HEK293 (cell line): Measurements from ENCODE around the gene FAM200C.

Source experiments
- CTCF ChIA-PET: fragments of 350-600 bp; formaldehyde crosslinking; extraction: SDS; loops from one replicate; lab custom pipeline; 2021; ENCODE audit warnings: antibody characterized with exemption; lab: Yijun Ruan, JAX
- POLR2A ChIA-PET: fragments of 300-600 bp; formaldehyde crosslinking; extraction: SDS; loops from one replicate; lab custom pipeline; 2020; ENCODE audit warnings: antibody characterized with exemption, inconsistent platforms; lab: Yijun Ruan, JAX
- H3K27ac ChIP-seq: fragments of 200-500 bp; sonication (Bioruptor generic); 2 replicates; pipeline ENCODE4 v1.5.1; 2014; ENCODE audit warnings: low read depth, low read length, control low read depth, inconsistent platforms; ENCODE audit errors: extremely low read depth
- H3K36me3 ChIP-seq, 2 experiments: fragments of 200-500 bp in 1 of 2; sonication (Bioruptor generic) in 1 of 2; 1 replicate in 1 of 2; 2 replicates in 1 of 2; pipeline ENCODE4 v1.5.1; 2014 to 2017; ENCODE audit warnings: inconsistent platforms in 2 of 2, low read length in 2 of 2; ENCODE audit not compliant: control insufficient read depth in 2 of 2, insufficient read depth in 1 of 2
- H3K4me1 ChIP-seq: fragments of 200-500 bp; sonication (Bioruptor generic); 2 replicates; pipeline ENCODE4 v1.5.1; 2014; ENCODE audit warnings: mild to moderate bottlenecking, low read length, inconsistent platforms; ENCODE audit not compliant: control insufficient read depth, insufficient read depth
- H3K4me3 ChIP-seq: 2 replicates; pipeline ENCODE4 v1.5.1; 2011; ENCODE audit warnings: low read depth, mild to moderate bottlenecking, control low read depth, low read length, moderate library complexity
- H3K9me3 ChIP-seq: fragments of 200-500 bp; sonication (Bioruptor generic); 2 replicates; pipeline ENCODE4 v1.5.1; 2014; ENCODE audit warnings: low read depth, low read length, inconsistent platforms; ENCODE audit not compliant: control insufficient read depth, insufficient read depth
- CTCF ChIP-seq: fragments of 450-650 bp; formaldehyde crosslinking; IDR thresholded peaks from 2 replicates; pipeline ENCODE4 v1.5.1; 2016; ENCODE audit warnings: missing biosample characterization, missing genetic modification characterization
- EGR2 ChIP-seq: fragments of 450-650 bp; formaldehyde crosslinking; IDR thresholded peaks from 2 replicates; pipeline ENCODE4 v1.5.1; 2016; ENCODE audit warnings: low read depth, missing biosample characterization, missing genetic modification characterization
- KLF1 ChIP-seq: fragments of 450-650 bp; formaldehyde crosslinking; IDR thresholded peaks from 2 replicates; pipeline ENCODE4 v1.5.1; 2016; ENCODE audit warnings: missing biosample characterization, missing genetic modification characterization
- KLF10 ChIP-seq: fragments of 450-650 bp; IDR thresholded peaks from 2 replicates; pipeline ENCODE4 v1.5.1; 2018; ENCODE audit warnings: missing biosample characterization, mild to moderate bottlenecking, missing genetic modification characterization
- KLF9 ChIP-seq: fragments of 450-650 bp; formaldehyde crosslinking; IDR thresholded peaks from 2 replicates; pipeline ENCODE4 v1.5.1; 2016; ENCODE audit warnings: missing biosample characterization, missing genetic modification characterization, low read depth
- PATZ1 ChIP-seq: fragments of 450-650 bp; formaldehyde crosslinking; IDR thresholded peaks from 2 replicates; pipeline ENCODE4 v1.5.1; 2016; ENCODE audit warnings: missing biosample characterization, missing genetic modification characterization
- REPIN1 ChIP-seq: fragments of 450-650 bp; formaldehyde crosslinking; IDR thresholded peaks from 2 replicates; pipeline ENCODE4 v1.5.1; 2017; ENCODE audit warnings: missing biosample characterization, missing genetic modification characterization, low read depth
- SP7 ChIP-seq: fragments of 450-650 bp; formaldehyde crosslinking; IDR thresholded peaks from 2 replicates; pipeline ENCODE4 v1.5.1; 2016; ENCODE audit warnings: missing biosample characterization, missing genetic modification characterization
- ZBTB26 ChIP-seq: fragments of 450-650 bp; formaldehyde crosslinking; optimal IDR thresholded peaks from 2 replicates; pipeline ENCODE3; 2016; ENCODE audit warnings: missing biosample characterization, mild to moderate bottlenecking, missing genetic modification characterization
- ZFP37 ChIP-seq: fragments of 450-650 bp; formaldehyde crosslinking; IDR thresholded peaks from 2 replicates; pipeline ENCODE4 v1.5.1; 2016; ENCODE audit warnings: missing biosample characterization, missing genetic modification characterization
- ZNF138 ChIP-seq: fragments of 450-650 bp; formaldehyde crosslinking; IDR thresholded peaks from 2 replicates; pipeline ENCODE4 v1.5.1; 2016; ENCODE audit warnings: missing biosample characterization, missing genetic modification characterization, borderline replicate concordance
- ZNF2 ChIP-seq: fragments of 450-650 bp; formaldehyde crosslinking; IDR thresholded peaks from 2 replicates; pipeline ENCODE4 v1.5.1; 2016; ENCODE audit warnings: missing biosample characterization, missing genetic modification characterization
- ZNF24 ChIP-seq: fragments of 450-650 bp; formaldehyde crosslinking; IDR thresholded peaks from 2 replicates; pipeline ENCODE4 v1.5.1; 2016; ENCODE audit warnings: missing biosample characterization, missing genetic modification characterization
- ZNF335 ChIP-seq: fragments of 450-650 bp; formaldehyde crosslinking; conservative IDR thresholded peaks from 2 replicates; pipeline ENCODE4 v1.5.1; 2016; ENCODE audit warnings: missing biosample characterization, missing genetic modification characterization
- ZNF341 ChIP-seq: fragments of 450-650 bp; formaldehyde crosslinking; IDR thresholded peaks from 2 replicates; pipeline ENCODE4; 2016; ENCODE audit warnings: low read depth, missing biosample characterization, missing genetic modification characterization
- ZNF362 ChIP-seq: fragments of 450-650 bp; formaldehyde crosslinking; IDR thresholded peaks from 2 replicates; pipeline ENCODE4 v1.5.1; 2016; ENCODE audit warnings: missing biosample characterization, missing genetic modification characterization
- ZNF416 ChIP-seq: fragments of 450-650 bp; formaldehyde crosslinking; IDR thresholded peaks from 2 replicates; pipeline ENCODE4 v1.5.1; 2016; ENCODE audit warnings: missing biosample characterization, missing genetic modification characterization
- ZNF501 ChIP-seq: fragments of 450-650 bp; formaldehyde crosslinking; IDR thresholded peaks from 2 replicates; pipeline ENCODE4 v1.5.1; 2016; ENCODE audit warnings: missing biosample characterization, missing genetic modification characterization
- ZNF596 ChIP-seq: fragments of 450-650 bp; IDR thresholded peaks from 2 replicates; pipeline ENCODE4 v1.5.0; 2018; ENCODE audit warnings: missing biosample characterization, mild to moderate bottlenecking, missing genetic modification characterization, moderate library complexity
- ZNF600 ChIP-seq: fragments of 450-650 bp; formaldehyde crosslinking; IDR thresholded peaks from 2 replicates; pipeline ENCODE4 v1.5.1; 2016; ENCODE audit warnings: missing biosample characterization, missing genetic modification characterization
- ZNF626 ChIP-seq: fragments of 450-650 bp; sonication (Bioruptor Pico); formaldehyde crosslinking; IDR thresholded peaks from 2 replicates; pipeline ENCODE4 v1.5.1; 2018; ENCODE audit warnings: missing biosample characterization, missing genetic modification characterization, inconsistent platforms
- ZNF639 ChIP-seq: fragments of 450-650 bp; formaldehyde crosslinking; IDR thresholded peaks from 2 replicates; pipeline ENCODE4 v1.5.1; 2016; ENCODE audit warnings: missing biosample characterization, missing genetic modification characterization
- ZNF660 ChIP-seq: fragments of 450-650 bp; IDR thresholded peaks from 2 replicates; pipeline ENCODE4 v1.5.1; 2018; ENCODE audit warnings: missing biosample characterization, mild to moderate bottlenecking, missing genetic modification characterization
- ZNF664 ChIP-seq: fragments of 450-650 bp; formaldehyde crosslinking; IDR thresholded peaks from 2 replicates; pipeline ENCODE4 v1.5.1; 2016; ENCODE audit warnings: missing biosample characterization, missing genetic modification characterization
- ZNF76 ChIP-seq: fragments of 450-650 bp; formaldehyde crosslinking; IDR thresholded peaks from 2 replicates; pipeline ENCODE4; 2016; ENCODE audit warnings: low read depth, missing biosample characterization, missing genetic modification characterization, borderline replicate concordance
- ZNF768 ChIP-seq: fragments of 450-650 bp; formaldehyde crosslinking; IDR thresholded peaks from 2 replicates; pipeline ENCODE4 v1.5.1; 2018; ENCODE audit warnings: missing biosample characterization, mild to moderate bottlenecking, missing genetic modification characterization

Gene FAM200C

GRCh38 chr5:160370713-160371034, 29.2 kb downstream of the FAM200C start:
- H3K27ac ChIP-seq = no peak overlapping the region
- no peaks in the 10 kb centered on the region for H3K4me1 ChIP-seq
- peak overlapping the region; percentile 51 for H3K4me3 ChIP-seq
- TF ChIP-seq ZNF501 (0 out of 2 replicates have a peak, but pooled peaks have one; percentile 3), KLF9 (tag by site-specific recombination) (0 out of 2 replicates have a peak, but pooled peaks have one; percentile 6), ZNF362 (tag by site-specific recombination) (peak; percentile 85), ZNF76 (tag by site-specific recombination) (peak; percentile 3; the same call in 1 of the 2 replicates), ZNF24 (tag by site-specific recombination) (no peak), ZNF2 (tag by site-specific recombination) (0 out of 2 replicates have a peak, but pooled peaks have one; percentile 15)
- no peaks in the 10 kb centered on the region for H3K36me3 ChIP-seq
- no peaks in the 10 kb centered on the region for H3K9me3 ChIP-seq
- ChIA-PET CTCF (interaction anchor here (0.7 to 1.5 kb wide), 7 partner anchors 19 to 361 kb away, joined by 3 to 6 read pairs (median 3); no protein-coding TSS in a partner anchor), POLR2A (no interaction called here)

- no peak within 1 kb of the TSS for H3K27ac ChIP-seq
- no peaks in the 10 kb centered on the region for H3K4me1 ChIP-seq
- no peaks in the 10 kb centered on the region for H3K9me3 ChIP-seq
- ChIA-PET POLR2A (interaction anchor here (0.5 kb wide), 1 partner anchor 265 kb away, joined by 3 read pairs; no protein-coding TSS in a partner anchor), CTCF (interaction anchor here (0.7 to 1.5 kb wide), 7 partner anchors 19 to 361 kb away, joined by 3 to 6 read pairs (median 3); no protein-coding TSS in a partner anchor)
- H3K36me3 ChIP-seq = no peaks in the 10 kb centered on the region
- peak within 1 kb of the TSS; percentile 51 for H3K4me3 ChIP-seq
- TF ChIP-seq SP7 (tag by site-specific recombination) (peak; percentile 34; the same call in 1 of the 2 replicates), ZNF76 (tag by site-specific recombination) (peak; percentile 26; the same call in 1 of the 2 replicates), ZNF416 (tag by site-specific recombination) (no peak), ZNF138 (tag by site-specific recombination) (no peak), ZNF768 (peak; percentile 75; the same call in 1 of the 2 replicates), ZNF335 (peak; percentile 68), ZNF660 (tag by site-specific recombination) (peak; percentile 31; the same call in 1 of the 2 replicates), KLF1 (tag by site-specific recombination) (0 out of 2 replicates have a peak, but pooled peaks have one; percentile 17), ZNF626 (no peak), ZNF341 (tag by site-specific recombination) (peak; percentile 49), CTCF (tag by site-specific recombination) (no peak), ZNF639 (no peak), PATZ1 (peak; percentile 66; the same call in 1 of the 2 replicates), ZBTB26 (tag by site-specific recombination) (peak; percentile 68), ZNF600 (peak; percentile 87), ZFP37 (tag by site-specific recombination) (0 out of 2 replicates have a peak, but pooled peaks have one; percentile 26), ZNF664 (peak; percentile 95), KLF10 (tag by site-specific recombination) (no peak), ZNF596 (tag by site-specific recombination) (no peak), ZNF501 (0 out of 2 replicates have a peak, but pooled peaks have one; percentile 56), REPIN1 (tag by site-specific recombination) (no peak), EGR2 (tag by site-specific recombination) (peak; percentile 76)
Measured at GRCh38 chr5:160369990-160370712, 29.7 kb downstream of the FAM200C start, which contains the start of gene C1QTNF2. Gene C1QTNF2, minus strand, starts transcription at chr5:160370626. Its CDS starts 15,615 bp downstream, at chr5:160355011.
